NOMO-1 (cell line): ENCODE measurements around the gene MNX1.

Experiments
- DNase-seq, 2 experiments: peaks; one replicate each; lab custom pipeline; 2025; ENCODE audit not compliant: unreplicated experiment in 2 of 2; lab: John Stamatoyannopoulos, UW

Gene MNX1

DNA sequence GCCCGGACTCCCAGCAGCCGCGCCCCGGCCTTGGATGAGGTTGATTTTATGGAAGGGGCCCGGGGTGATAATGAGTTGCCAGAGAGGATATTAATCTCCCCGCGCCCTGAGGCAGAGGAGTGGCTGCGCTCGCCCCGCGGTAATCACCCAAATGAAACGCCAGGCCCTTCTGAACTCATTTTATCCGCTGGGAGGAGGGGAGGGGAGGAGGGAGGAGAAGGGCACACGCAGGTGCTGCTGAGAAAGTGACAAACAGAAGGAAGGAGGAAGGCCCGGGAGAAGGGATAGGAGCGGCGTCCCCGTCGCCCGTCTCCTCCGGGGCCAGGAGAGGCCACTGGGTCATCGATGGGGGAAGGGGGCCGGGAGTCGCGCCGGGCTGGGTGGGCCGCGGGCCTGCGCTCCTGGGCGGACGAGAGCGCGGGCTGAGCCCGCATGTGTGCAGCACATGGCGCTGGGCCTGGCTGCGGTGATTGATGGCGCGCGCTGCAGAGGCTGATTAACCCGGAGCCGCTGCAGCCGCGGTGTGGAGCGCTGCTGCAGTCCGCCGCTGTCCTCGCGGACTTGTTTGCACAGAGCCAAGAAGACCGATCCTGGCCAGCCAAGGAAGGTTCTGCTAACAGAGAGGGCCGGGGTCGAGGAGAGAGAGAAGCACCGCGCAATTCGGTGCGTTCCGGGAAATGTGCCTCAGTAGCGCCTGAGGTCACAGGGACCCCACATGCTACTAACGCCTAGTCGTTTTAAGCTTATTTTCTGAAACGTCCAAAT is 6.5 kb downstream of the MNX1 start:
- no peak for DNase-seq

DNA sequence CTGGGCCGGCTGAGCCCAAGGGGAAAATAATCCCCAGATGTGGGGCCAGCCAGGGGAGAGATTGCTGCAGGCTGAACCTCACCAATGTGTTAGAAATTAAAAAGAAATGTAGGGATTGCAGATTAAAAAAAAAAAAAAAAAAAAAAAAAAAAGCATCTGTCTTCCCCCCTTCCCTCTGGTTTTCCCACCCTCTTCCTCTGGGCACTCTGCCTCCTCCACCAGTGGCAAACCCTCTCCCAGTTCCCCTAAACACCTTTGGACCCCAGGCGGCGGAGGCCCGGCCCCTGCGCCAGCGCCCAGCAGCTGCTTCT is 7.1 kb downstream of the MNX1 start:
- DNase-seq: no peak

DNA sequence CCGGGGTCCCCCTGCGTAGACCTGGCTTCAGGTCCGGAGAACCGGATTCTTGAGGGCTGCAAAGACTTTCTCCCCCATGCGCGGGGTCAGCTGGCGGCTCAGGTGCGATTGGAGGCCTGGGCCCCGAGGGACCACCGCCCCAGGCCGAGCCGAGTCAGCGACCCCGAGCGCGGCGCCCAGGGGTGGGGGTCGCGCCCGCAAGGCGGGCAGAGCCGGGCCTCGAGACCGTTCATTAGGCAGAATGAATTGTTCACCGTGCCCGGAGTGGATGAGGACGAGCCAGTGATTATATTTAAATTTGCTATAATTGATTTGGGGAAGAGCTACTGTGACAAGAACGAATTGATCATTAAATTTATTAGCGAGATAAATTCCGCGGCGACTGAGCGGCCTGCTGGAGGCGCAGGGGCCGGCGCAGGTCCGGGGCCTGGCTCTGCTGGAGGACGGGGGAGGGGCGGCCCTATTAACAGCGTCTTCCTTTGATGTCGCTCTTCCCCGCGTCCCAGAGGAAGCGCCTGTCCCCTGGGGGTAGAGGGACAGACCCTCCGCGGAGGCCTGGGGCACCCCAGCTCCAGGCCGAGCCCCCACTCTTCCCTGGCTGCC is 7.5 kb downstream of the MNX1 start:
- DNase-seq: no peak

DNA sequence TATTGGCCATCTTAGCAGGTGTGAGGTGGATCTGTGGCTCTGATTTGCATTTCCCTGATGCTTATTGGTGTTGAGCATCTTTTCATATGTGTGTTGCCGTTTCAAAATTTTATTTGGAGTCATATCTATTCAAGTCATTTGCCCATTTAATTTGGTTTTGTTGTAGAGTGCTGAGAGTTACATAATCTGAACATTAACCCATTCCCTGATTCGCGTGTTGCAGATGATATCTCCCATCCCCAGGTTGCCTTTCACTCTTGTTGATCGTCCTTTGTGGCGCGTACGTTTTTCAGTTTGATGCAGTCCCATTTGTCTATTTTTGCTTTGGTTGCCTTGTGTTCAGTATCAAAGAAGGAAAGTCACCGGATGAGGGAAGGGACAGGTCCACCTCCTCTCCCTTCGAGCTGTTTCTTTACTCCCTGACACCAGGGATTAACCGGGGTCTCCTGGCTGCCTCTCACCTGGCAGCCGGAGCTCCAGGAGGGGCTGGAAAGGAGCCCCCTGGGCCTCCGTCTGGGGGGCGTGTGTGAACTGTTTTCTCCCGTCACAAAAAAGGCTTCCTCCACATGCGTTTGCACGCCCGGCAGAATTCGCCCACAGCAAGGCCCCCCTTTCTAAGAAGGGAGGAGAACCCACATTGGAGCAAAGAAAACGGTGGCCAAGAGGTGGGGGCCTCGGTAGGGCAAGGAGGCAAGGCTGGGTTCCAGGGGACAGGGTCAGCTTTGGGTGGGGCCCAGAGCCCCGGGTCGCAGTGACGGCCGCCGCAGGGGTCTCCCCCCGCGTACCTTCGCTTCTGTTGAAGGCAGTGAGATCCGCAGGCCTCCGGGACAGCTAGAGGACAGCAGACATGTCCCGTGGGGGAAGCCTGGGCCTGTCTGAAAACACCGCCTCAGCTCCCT is 8.3 kb downstream of the MNX1 start:
- no peak for DNase-seq

DNA sequence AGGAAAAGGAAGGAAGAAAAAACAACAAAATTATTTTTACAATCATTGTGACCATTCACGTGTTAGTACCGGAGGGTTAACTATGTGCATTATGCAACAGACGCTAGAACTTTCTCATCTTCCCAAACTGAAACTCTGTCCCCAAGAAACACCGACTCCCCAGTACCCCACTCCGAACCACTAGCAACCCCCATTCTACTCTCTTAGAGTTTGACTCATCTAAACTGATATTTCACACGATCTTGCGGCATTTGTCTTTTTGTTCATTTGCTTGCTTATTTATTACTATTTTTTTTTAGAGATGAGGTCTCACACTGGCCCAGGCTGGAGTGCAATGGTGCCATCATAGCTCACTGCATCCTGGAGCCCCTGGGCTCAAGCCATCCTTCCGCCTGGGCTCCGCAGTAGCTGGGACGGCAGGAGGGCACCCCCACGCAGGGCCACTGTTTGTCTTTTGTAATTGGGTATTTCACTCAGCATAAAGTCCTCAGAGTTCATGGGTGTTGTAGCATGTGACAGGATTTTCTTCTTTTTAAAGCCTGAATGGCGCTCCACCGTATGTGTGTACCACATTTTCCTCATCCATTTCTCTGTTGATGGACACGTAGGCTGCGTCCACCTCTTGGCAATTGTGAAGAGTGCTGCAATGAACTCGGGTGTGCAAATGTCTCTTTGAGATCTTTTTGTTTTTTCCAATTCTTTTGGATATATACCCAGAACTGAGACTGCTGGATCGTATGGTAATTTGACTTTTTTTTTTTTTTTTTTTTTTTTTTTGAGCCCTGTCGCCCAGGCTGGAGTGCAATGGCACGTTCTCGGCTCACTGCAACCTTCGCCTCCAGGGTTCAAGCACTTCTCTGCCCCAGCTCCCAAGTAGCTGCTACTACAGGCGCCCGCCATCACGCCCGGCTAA is 9.5 kb downstream of the MNX1 start:
- no peak for DNase-seq

DNA sequence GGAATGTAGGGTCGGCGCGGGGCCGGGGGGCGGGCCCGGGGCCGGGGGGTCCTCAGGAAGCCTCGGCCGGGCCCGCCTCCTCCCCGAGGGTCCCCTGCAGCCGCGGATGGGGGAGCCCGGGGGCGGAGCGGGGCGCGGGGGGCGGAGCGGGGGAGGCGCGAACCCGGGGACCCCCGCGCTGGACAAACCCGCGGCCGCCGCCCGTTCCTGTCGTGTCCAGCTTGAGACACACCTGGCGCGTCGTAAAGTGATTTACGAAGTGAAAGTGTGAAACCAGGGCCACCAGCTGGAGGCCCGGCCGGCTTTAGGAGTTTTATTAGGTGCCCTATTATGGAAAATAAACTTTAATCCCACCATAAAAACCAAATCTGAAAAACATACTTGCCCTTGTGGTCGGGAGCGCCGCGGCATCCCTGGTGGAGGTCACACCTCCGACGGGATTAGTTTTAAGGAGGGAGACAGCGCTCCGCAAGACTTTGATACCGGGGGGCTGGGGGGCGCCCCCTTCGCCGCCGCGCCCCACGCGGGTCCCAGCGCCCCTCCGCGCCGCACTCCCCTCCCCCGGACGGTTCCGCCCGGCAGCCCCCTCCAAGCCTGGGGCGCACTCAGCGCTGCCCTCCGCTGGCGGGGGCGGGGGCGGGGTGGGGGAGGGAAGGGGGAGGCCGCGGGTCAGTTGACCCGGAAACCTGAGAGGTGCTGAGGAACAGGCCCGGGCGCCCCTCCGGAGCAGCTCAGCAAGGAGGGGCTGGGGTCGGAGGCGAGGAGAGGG is 10.3 kb downstream of the MNX1 start:
- DNase-seq: no peak

DNA sequence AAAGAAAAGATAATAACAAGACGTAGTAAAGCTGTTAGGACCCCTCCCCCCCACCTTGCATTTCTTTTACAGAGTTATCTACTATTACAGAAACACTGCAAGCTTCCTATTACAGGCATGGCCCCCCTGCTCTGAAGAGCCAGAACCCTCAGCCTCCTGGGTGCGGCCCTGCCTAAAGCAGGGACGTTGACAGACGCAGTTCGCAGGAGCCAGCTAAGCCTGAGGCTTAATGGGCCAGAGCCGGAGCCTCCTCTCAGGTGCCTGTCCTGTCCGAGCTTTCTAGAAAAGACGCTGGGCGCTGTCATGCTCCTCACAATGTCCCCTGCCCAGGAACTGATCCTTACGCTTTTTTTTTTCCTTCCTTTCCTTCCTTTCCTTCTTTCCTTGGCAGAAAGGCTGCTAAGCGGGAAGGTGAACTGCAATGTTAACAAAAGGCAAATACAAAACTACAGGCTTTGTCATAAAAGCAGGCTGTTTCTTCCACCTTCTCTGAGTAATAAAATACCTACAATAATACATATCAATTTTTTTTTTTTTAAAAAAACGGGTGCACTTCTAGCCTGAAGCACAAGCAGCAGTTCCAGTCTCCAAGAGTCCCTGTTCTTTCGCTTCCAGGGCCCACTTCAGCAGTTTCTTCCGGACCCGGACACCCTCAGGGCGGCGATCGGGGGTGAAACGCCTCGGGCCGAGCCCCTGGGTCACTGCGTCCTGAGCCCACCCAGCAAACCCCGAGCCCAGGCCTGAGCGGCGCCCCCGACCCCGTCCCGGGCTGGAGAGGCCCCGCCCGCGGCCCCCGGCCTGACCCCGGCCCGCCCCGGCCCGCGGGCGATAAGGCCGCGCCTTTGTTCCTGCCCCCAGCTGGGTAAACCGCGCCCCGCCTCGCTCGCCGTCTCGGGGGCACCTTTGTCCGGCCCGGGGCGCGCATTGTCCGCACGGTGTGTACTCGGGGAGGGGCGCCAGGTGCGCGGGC is 11.2 kb downstream of the MNX1 start:
- DNase-seq: no peak

DNA sequence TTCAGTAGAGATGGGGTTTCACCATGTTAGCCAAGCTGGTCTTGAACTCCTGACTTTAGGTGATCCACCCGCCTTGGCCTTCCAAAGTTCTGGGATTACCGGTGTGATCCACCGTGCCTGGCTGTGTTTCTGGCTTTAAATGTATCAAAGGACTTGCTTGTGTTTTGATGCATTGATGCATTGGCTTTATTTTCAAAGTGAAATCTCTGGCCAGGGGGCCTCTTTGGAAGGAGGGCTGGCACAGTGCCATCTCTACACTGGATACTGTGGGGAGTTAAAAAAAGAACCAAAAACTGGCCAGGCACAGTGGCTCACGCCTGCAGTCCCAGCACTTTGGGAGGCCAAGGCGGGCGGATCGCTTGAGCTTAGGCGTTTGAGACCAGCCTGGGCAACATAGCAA is 16.0 kb downstream of the MNX1 start:
- DNase-seq: no peak

DNA sequence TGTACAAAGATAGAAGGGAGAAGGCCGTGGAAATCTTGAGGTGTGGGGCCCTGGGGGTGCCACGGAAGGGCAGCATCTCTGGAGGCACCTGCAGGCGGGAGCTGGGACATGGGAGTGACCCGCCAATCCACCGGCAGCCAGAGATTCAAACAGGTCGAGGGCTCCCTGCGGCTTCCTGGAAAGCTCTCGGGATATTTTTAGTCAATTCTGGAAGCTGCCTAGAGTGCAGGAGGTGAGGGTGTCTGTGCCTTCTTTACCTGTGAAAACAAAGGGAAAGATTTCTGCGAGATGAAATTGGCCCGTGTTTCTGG is 16.6 kb downstream of the MNX1 start:
- no peak for DNase-seq

DNA sequence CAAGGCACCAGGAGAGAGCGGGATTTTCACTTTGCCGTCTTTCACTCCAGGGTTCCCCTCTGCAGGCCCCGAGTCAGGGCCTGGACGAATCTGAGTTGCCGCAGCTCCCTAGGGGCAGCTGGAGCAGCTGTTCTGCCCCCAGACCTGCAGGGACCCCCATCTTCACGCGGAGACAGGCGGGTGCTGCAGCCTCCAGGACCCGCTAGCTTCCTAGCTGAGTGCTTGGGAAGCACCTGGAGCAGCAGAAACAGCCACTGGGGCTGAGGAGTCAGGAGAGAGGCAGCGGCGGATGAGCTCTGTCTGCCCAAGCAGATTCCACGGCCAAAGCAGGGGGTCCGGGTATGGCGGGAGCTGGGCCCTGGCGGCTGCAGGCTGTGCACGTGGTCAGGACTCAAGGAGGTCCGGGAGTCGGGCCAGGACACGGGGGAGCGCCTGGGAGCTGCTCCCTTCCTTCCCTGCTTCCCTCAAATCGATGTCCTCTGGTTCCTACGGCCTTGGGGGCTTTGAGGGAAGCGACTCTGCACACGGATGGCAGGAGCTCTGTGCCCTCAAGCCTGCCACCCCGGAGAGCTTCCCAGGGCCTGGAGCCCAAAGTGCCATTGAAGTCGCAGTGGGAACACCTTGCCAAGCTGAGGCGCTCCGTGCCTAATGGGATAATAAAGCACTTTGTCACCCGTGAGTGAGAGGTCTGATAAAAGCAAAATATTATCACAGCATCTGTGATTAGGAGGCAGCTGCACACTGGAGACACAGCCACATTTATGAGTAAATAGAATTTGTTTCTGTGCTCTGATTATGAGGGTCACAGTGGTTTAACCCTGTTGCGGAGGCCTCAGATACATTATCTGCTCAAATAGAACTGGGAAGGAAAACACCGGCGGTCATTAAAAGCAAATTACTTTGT is 17.2 kb downstream of the MNX1 start:
- no peak for DNase-seq

DNA sequence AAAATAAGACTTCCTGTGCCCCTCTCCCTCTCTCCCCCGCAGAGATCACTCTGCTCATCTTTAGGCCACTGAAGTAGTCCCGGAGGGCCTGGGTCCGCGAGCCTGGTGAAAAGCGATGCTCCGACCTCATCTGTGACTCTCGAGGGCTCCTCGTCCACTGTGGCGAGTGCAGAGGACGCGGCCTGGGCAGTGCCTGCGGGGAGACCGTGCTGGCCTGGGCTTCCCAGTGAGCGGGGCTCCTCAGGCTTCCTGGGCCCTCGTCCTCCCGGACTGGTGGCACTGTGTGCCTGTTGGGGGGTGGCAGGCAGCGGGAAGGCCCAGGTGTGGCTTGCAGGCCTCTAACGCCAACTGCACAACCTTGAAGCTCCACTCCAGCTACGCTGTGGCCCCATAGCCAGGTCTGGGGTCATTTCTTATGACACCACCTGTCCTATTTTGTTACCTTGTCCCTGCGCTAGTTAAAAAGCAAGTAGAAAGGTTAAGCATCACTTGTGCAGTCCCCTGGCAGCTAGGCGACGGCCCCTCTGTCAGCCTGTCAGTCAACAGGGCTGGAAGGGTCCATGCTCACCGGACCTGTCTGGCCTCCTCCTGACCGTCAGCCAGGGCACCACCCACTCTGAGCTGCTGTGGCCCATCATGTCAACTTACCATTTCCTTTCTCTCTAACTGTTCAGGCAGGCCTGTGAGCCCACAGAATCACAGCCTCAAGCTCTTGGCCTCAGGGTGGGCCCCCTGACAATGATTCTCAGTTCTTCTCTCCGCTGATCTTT is 20.5 kb downstream of the MNX1 start:
- no peak for DNase-seq

DNA sequence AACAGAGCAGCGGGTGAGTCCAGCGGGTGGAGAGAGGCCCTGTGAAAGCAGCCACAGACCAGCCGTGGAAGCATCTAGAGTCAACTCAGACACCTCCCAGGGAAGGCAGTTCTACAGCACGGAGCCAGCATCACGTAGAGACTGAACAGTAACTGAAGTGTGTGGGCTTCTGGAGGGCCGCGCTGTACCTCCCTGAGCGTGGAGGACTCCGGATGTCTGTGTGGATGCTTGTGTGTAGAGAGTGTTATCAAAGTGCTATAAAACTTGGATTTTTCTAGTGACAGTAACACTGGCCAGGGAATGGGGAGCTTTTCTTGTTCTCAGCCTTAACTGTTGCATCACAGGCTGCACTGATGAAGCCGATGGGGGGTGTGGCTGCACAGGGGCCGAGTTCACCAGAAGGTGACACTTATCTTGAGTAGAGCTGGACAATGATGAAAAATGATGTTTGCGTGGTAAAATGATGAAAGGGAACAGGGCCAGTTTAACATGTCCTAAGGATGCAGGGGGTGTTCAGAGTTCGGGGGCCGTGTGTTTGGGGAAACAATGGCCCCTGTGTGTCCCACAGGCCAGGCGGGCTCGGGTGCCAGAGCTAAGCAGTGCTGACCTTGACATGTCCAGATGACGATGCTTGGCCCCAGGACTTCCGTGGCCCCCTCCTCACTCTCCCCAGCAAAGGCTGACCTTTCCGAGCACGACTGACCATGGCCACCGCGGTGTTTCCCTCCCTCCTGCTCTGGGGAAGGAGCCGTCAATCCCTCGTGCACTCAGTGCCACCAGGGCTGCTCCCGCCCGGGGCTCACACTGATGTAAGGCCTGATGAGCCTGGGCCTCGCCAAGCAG is 21.9 kb downstream of the MNX1 start:
- DNase-seq: no peak

DNA sequence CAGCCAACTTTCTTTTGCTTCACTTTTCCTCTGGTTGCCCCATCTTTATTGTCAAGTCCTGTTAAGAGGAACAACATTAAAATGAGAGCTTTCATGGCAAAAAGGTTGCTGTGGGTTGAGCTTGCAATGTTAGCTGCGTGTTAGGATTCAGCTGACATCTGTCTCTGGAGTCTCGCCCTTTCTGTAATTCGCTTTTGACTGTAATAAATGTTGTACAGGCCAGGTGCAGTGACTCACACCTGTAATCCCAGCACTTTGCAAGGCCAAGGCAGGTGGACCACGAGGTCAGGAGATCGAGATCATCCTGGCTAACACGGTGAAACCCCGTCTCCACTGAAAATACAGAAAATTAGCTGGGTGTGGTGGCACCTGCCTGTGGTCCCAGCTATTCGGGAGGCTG is 24.1 kb downstream of the MNX1 start:
- DNase-seq: no peak

DNA sequence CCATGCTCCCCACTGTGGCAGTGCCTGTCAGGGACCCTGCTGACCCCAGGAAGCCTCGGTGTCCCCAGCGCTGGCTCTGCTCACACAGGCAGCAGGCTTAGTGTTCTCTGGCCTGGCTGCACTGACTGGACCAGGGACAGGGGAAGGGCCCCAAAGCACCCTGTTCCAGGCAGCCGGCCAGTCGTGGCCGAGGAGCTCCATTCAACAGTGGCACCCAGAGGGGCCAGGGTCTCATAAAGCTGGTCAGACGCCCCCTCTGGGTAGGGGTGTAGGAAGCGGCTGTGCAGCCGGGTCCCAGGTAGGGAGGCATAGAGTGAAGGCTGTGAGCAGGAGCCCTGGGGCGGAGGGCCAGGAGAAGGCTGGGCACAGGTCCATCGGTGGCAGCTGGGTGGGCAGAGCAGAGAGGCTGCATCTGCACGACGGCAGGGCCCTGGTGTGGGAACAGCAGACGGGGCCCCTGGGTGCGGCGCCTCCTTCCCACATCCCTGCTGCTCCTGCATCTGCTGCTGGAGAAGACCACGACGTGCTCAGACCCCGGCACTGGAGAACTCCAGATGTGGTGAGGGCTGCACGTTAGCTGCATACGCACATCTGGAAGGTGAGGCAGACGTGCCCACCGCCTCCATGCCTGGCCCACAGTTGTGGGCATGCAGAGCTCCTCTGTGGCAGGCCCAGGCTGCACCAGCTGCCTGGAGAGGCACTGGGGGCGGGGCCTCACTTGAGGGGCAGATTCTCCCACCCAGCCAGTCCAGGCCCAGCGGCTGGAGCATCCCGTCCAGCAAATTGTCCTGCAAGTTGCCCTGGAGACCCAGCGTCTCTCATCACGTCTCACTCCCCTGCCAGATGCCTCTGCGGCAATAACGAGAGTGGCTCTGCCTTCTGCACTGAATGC is 25.1 kb downstream of the MNX1 start:
- DNase-seq: no peak

DNA sequence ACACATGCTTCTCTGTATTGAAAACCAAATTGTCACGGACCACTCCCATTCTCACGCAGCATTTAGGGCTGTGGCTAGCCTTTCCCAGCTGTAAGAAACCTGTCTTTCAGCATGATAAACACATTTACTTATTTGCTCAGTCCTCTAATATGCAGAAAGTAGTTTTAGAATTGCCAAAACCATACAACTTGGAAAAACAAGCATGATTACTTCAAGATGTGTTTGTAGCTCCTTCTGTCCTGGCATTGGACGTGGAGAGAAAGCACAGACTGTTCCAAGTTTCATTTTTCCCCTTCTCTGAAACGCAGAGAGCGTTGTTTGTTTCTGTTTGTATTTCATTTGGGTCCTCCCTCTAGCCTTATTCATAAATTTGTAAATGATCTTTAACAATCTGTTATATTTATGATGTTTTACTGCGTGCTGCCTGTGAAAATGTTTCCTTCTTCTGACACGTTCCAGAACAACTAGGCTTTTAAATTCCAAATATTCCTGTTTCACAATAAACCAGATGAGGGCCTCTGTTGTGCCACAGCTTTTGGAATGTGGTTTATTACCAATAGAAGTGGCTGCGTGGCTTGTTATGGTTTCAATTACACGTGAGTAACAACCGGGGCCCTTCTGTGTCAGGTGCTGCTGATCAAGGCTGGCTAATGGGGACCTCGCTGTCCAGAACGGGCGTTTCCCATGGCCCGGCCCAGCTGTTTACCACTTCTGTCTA is 26.1 kb downstream of the MNX1 start:
- DNase-seq: no peak
